Ovary (tissue), 9 donors: ENCODE measurements around the gene DOCK4. TPM values are rescaled to one million over a fixed set of nuclear protein-coding genes. Genes with fewer than 3 reads are reported as not detected.
A peak's percentile ranks its signal among the peaks of the same experiment; 100 is the strongest.

ENCODE experiments used
- DNase-seq, 5 donors: peaks; one replicate each; pipeline ENCODE4 v3.0.0-alpha.2; 2019 to 2020
- H3K27ac ChIP-seq, 2 donors: fragments of 200-600 bp; one replicate each; pipeline versions ENCODE4 v1.5.1 to v1.8.0; 2019 to 2022
- H3K27me3 ChIP-seq: fragments of 200-600 bp; one replicate; pipeline ENCODE4 v1.8.0; 2022
- H3K36me3 ChIP-seq: fragments of 200-600 bp; sonication (generic); one replicate; pipeline ENCODE4 v1.5.1; 2019
- H3K4me1 ChIP-seq: one replicate; pipeline ENCODE4 v1.8.1; 2013; ENCODE audit warnings: mild to moderate bottlenecking, moderate library complexity; ENCODE audit not compliant: insufficient read depth
- H3K4me3 ChIP-seq: fragments of 200-600 bp; sonication (generic); one replicate; pipeline ENCODE4 v1.5.1; 2017
- H3K9me3 ChIP-seq, 2 donors: fragments of 200-600 bp in 1 of 2; sonication (generic) in 1 of 2; one replicate each; pipeline versions ENCODE4 v1.5.1 to v1.8.1; 2013 to 2019; ENCODE audit warnings: mild to moderate bottlenecking in 1 of 2, moderate library complexity in 1 of 2
- EP300 ChIP-seq: sonication (generic); formaldehyde crosslinking; IDR thresholded peaks from one replicate; pipeline ENCODE4 v1.6.1; 2017; ENCODE audit warnings: antibody characterized with exemption
- POLR2A ChIP-seq: fragments of 450-650 bp; IDR thresholded peaks from one replicate; pipeline ENCODE4 v1.6.1; 2017; ENCODE audit warnings: antibody characterized with exemption, mild to moderate bottlenecking, moderate library complexity
- whole genome bisulfite sequencing, 3 donors: extraction: QIAGEN DNeasy Blood & Tissue Kit in 1 of 3; methylation state at CpG; one replicate each; pipeline versions ENCODE4 v1.1.5 to v1.1.7; 2013 to 2017; 5-methylcytosine and 5-hydroxymethylcytosine counted together
- intact Hi-C, 4 donors: fragments of 100-400 bp; cut with DNase I; formaldehyde crosslinking; loops; one replicate each; pipeline versions ENCODE4 v1.11.0 to v1.15.1; 2022 to 2023
- polyA plus RNA-seq, 2 donors: library from polyadenylated mRNA; stranded (reverse); fragments of 200-250 nt in 1 of 2; fragments of 350-450 nt in 1 of 2; fragmentation: Illumina TruSeq in 1 of 2; extraction: RNeasy Lipid Tissue Mini Kit (QIAGEN cat#74804) in 1 of 2; gene quantifications; one replicate each; pipeline ENCODE4 v1.2.3, GENCODE V29; 2013 to 2014
- total RNA-seq, 7 donors: library from RNA; depleted of rRNA in 2 of 7; stranded (reverse); fragments of >200 nt in 2 of 7; fragmentation: NEBNext Ultra II Directional in 3 of 7; extraction: Animal tissue kit (Norgen Biotek cat#: 25700) in 3 of 7; gene quantifications; one replicate each; pipeline versions ENCODE4 v1.1.0 to v1.2.4, GENCODE V29; 2016 to 2023
- TF ChIP-seq, protein P1 (sequence below), 3 donors: fragments of 450-650 bp in 2 of 3; fragments of 200-600 bp in 1 of 3; IDR thresholded peaks; one replicate each; pipeline versions ENCODE4 v1.5.1 to v1.8.0; 2016 to 2022; ENCODE audit warnings: antibody characterized with exemption in 3 of 3, mild to moderate bottlenecking in 1 of 3
- donor health status: DM: no; HTN: no; CAD: no; lungs with moderate emphysema.
- donor health status: DM: no; HTN: no; CAD: no.
- donor health status: Bipolar disorder and iron deficiency.
- donor health status: DM: yes; HTN: yes; CAD: no.
- donor health status: DM: no; HTN: no; CAD: no.
- donor health status: DM: yes; HTN: yes; CAD: no.

Gene DOCK4
- total and polyA plus RNA-seq, 9 donors: 9.5 to 39.7 (median 27.3) TPM

DNA sequence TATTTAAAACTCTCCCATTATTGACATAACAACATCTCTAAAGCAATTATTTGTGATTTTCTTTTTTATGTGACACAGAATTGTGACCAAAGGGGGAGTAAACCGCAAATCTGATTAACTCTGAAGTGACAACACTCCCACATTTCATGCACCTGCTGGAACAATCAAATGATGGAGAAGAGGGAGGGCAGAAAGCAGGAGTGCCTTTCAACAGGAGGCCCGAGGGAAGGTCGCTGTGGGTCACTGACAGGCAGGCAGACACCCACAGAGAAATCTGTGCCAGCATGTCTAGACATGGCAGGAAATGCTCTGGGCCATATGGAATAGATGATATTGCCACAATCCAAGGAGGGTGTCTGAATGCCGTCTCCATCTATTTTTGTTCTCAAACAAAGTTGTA lies 247.3 kb downstream of the DOCK4 start:
- Histone ChIP-seq H3K27ac (peak overlapping the region in 1 of 2 donors; percentile 23), H3K9me3 (no peaks in the 10 kb centered on the region), H3K4me3 (no peak overlapping the region), H3K27me3 (no peaks in the 10 kb centered on the region), H3K4me1 (peaks cover 6% of the 10 kb centered on the region), H3K36me3 (no peaks in the 10 kb centered on the region)
- intact Hi-C loops: loop anchor here in 1 of 4 donors (10.0 kb wide), 1 partner anchor 426 kb away; no protein-coding TSS in a partner anchor
- TF ChIP-seq POLR2A: no peak
- no peak for TF ChIP-seq EP300
- TF ChIP-seq, protein P1, sequence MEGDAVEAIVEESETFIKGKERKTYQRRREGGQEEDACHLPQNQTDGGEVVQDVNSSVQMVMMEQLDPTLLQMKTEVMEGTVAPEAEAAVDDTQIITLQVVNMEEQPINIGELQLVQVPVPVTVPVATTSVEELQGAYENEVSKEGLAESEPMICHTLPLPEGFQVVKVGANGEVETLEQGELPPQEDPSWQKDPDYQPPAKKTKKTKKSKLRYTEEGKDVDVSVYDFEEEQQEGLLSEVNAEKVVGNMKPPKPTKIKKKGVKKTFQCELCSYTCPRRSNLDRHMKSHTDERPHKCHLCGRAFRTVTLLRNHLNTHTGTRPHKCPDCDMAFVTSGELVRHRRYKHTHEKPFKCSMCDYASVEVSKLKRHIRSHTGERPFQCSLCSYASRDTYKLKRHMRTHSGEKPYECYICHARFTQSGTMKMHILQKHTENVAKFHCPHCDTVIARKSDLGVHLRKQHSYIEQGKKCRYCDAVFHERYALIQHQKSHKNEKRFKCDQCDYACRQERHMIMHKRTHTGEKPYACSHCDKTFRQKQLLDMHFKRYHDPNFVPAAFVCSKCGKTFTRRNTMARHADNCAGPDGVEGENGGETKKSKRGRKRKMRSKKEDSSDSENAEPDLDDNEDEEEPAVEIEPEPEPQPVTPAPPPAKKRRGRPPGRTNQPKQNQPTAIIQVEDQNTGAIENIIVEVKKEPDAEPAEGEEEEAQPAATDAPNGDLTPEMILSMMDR (IDR thresholded peaks at IDR 0.05): no peak
- peak in 1 of 5 donors; percentile 12 for DNase-seq
- WGBS, 3 donors: 17 to 48% (median 21%) methylated on average over 4 of the region's 4 CpGs

DNA sequence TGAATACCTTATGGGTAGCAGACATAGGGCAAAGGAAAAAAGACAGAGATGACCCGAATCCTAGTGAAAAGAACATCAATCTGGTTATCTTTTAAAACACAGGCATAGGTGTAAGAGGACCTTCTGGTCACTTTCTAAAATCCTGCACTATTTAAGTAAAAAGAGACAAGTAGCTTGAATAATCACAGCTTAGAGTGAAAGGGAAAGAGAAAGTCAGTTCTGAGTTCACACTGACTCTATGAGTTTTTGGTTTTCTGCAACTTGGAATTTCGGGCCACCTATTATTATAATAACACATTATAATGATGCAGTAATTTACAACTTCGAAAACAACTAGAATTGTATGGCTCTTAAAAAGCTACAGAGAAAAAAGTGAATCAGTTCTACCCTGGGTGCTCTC lies 247.8 kb downstream of the DOCK4 start:
- H3K36me3 ChIP-seq: no peaks in the 10 kb centered on the region
- H3K27ac ChIP-seq: peak overlapping the region in 1 of 2 donors; percentile 23
- 46 to 63% (median 49%) methylated on average over 3 of the region's 3 CpGs for WGBS, 3 donors
- H3K4me3 ChIP-seq: no peak overlapping the region
- H3K9me3 ChIP-seq: no peaks in the 10 kb centered on the region
- TF ChIP-seq, protein P1 (IDR thresholded peaks at IDR 0.05): no peak
- TF ChIP-seq EP300: no peak
- TF ChIP-seq POLR2A: no peak
- intact Hi-C loops: loop anchor here in 1 of 4 donors (10.0 kb wide), 1 partner anchor 426 kb away; no protein-coding TSS in a partner anchor
- DNase-seq: no peak
- H3K27me3 ChIP-seq: no peaks in the 10 kb centered on the region
- peaks cover 6% of the 10 kb centered on the region for H3K4me1 ChIP-seq

DNA sequence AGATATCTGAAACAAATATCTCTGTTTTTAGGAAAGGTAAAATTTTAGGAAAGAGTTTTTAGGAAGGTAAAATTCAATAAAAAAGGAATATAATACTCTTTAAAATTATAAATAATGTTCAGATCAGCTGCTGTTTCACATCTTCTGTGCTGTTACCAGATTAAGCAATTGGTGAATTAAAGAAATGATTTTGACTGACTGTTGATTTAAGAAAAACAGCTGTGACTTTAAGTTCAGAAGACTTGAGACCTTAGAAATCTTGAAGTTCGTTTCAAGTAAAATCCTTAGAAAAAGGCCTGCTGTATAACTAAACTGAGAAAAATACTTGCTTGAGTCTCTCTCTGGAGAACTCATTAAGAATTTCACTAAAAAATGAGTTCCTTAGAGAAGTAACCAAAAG lies 250.6 kb downstream of the DOCK4 start:
- no peak overlapping the region for H3K27ac ChIP-seq
- intact Hi-C loops: loop anchor here in 1 of 4 donors (10.0 kb wide), 1 partner anchor 429 kb away; no protein-coding TSS in a partner anchor
- peaks cover 9% of the 10 kb centered on the region for H3K4me1 ChIP-seq
- H3K27me3 ChIP-seq: no peaks in the 10 kb centered on the region
- TF ChIP-seq EP300 (no peak), POLR2A (no peak)
- TF ChIP-seq, protein P1 (IDR thresholded peaks at IDR 0.05): no peak
- WGBS, 3 donors: 28 to 49% (median 44%) methylated on average over 1 of the region's 1 CpG
- DNase-seq: no peak
- no peaks in the 10 kb centered on the region for H3K9me3 ChIP-seq
- no peaks in the 10 kb centered on the region for H3K36me3 ChIP-seq
- no peak overlapping the region for H3K4me3 ChIP-seq

DNA sequence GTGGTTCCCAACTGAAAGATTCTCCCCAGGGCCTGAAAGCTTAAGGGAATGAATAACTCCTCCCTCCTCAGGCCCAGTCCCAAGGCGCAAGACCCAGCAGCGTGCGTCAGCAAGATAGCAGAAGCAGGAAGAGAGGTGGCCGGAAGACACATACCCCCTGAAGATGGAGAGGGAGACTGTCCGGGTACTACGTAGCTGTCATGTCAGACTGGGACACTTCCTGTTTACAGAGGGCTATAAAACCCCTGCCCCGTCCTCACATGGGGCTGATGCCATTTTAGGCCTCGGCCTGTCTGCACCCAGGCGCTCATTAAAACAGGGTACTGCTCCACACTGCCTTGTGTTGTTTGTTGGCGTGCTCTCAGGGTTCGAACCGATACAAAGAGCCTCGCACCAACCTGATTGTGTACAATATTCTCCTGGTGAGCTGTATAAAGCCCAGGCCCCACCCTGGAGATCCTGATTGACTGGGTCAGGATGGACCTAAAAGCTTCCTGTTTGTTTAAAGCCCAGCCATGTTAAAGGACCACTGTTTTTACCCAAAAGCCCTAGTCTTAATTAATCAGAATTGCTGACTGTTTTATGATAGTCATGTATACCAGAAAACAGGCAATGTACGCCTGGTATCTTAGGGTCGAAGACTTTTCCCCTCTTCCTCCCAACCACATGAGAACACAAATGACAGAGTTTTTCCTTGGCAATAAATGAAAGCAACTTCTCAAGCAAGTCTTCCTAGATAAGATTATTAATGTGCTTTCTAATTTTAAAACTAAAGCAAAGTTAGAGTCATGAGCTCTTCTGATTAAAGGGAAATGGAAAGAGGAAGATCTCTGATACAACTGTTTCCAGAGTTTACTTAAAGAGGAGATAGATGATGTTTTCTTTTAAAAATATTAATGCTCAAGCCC lies 251.5 kb downstream of the DOCK4 start:
- 78 to 82% (median 81%) methylated on average over 15 of the region's 15 CpGs for WGBS, 3 donors
- H3K27ac ChIP-seq: peak overlapping the region in 1 of 2 donors; percentile 59
- DNase-seq: peak in 2 of 5 donors; percentile 27 to 31

More for the DNA sequence above, 251.5 kb downstream of the DOCK4 start:
- Histone ChIP-seq H3K4me3 (no peak overlapping the region), H3K9me3 (no peaks in the 10 kb centered on the region), H3K4me1 (peaks cover 9% of the 10 kb centered on the region), H3K27me3 (no peaks in the 10 kb centered on the region), H3K36me3 (no peaks in the 10 kb centered on the region)
- TF ChIP-seq, protein P1 (IDR thresholded peaks at IDR 0.05): no peak
- TF ChIP-seq POLR2A: no peak
- no peak for TF ChIP-seq EP300
- intact Hi-C loops: loop anchor here in 1 of 4 donors (10.0 kb wide), 1 partner anchor 430 kb away; no protein-coding TSS in a partner anchor
